Articular chondrocyte of knee joint (primary cell): ENCODE measurements around the gene RPL21. TPM values are rescaled to one million over a fixed set of nuclear protein-coding genes. Genes with fewer than 3 reads are reported as not detected.

Experiments used
- small RNA-seq: library from RNA; depleted of rRNA; stranded (forward); fragments of <200 nt; gene quantifications from one replicate; pipeline ENCODE3, GENCODE V24; 2012
- total RNA-seq: library from RNA; depleted of rRNA; stranded (reverse); fragments of >200 nt; gene quantifications from 2 replicates; pipeline ENCODE4 v1.2.3, GENCODE V29; 2012

Gene RPL21
- total RNA-seq, result 863 and 864 TPM in 2 replicates

GRCh38 chr13:27251166-27252091 is at the start of gene RPL21:
Gene RPL21, plus strand, starts transcription at chr13:27251558. Its CDS starts 2,219 bp downstream, at chr13:27253777.

GRCh38 chr13:27270594-27271520 is 19.5 kb downstream of the RPL21 start, which contains the start of gene RASL11A:
Gene RASL11A, plus strand, starts transcription at chr13:27270830. Its CDS starts 115 bp downstream, at chr13:27270945.

Small RNA genes within 50 kb of the gene (small RNA-seq; reads per million reads assigned to genes)
- not detected for gene SNORA27
- not detected for gene SNORD102

Other genes starting within 250 kb of the RPL21 start
- 22.7 and 27.2 TPM in 2 replicates for gene USP12, start 79.7 kb upstream of the RPL21 start, total RNA-seq
- 14.2 and 17.6 TPM in 2 replicates for gene RASL11A, start 19.3 kb downstream of the RPL21 start, total RNA-seq
- 124 and 146 TPM in 2 replicates for gene GTF3A, start 173.1 kb downstream of the RPL21 start, total RNA-seq
- 52.1 and 52.9 TPM in 2 replicates for gene MTIF3, start 199.0 kb downstream of the RPL21 start, total RNA-seq